SW 1271 (cell line): Measurements from ENCODE around the gene TBL1XR1.
"Not testable (repeated sequence)": the region's sequence is repeated elsewhere in the genome, so short reads cannot be mapped to it uniquely, and the experiment has no call there.

ENCODE experiments used
- DNase-seq, 2 experiments: peaks; one replicate each; lab custom pipeline; 2025; lab: John Stamatoyannopoulos, UW

The TBL1XR1 gene

DNA sequence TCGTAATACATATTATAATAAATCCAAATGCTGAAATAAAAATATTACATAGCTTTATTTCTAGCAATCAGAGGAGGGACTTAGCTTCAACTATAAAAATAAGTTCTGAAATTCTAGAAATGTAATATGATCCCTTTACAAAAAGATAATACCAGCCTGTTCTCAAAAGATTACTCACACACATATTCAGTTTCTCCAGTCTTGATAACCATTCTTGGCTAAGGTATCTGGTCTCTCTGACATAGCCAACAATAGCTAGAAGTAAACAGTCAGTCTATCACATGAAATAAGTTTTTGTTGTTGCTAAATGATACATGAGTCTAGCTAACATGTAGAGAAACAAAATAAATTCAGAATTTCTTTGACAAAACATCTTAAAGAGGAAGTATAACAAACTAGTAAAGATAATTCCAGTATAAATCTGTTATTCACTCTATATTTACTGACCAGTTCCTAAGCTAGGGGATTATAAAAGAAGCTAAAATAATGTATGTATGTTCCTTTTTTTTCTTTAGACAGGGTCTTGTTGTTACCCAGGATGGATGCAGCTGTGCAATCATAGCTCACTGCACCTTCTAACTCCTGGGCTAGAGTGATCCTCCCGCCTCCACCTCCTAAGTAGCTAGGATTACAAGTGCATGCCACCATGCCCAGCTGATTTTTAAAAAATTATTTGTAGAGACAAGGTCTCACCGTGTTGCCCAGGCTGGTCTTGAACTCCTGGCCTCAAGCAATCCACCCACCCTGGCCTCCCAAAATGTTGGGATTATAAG lies 170.6 kb downstream of the TBL1XR1 start:
- peak in 1 of 2 experiments; percentile 5 for DNase-seq

DNA sequence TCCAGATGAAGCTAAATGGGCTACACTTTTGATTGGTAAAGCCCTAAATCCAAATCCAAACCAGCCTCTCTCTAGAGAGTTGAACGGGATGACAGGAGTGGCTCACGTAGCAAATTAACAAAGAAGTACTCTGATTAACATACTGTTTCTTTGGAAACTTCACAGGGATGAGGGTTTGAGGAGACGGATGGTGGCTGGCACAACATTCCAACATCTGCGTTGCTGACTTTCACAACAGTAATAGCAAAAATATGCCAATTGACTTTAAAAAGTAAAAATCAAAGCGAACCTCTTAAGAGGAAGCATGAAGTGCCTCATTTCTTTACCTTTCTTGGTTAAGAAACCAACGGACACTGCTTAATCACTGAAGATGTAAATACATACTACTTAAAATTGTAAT lies 181.4 kb downstream of the TBL1XR1 start:
- DNase-seq, result no peak

DNA sequence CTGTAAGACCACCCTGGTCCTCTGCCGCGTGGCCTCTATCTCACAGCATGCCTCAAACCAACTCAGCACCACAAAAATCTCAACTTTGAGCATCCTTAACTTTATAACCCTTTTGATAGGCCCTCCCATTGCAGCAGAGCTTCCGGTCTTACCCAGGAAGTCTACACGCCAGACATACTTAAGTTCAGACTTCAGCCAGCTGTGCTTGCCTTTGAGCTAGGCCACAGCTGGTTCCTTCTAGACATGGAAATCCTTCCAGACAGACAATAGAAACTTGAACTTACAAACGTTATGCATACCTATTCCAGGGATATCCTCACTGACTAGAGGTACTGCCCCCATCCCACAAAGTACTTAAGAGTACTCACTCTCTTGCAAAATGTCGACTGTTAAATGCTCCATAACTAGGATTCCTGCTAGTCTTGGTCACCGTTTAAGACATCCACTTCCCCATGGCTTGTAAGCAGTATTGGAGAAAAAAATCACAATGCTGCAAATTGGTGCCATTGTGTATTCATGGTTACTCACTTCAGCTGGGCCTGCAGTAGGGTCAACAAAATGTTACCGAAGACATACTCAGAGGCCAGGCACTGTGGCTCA lies 183.5 kb downstream of the TBL1XR1 start:
- no peak for DNase-seq

DNA sequence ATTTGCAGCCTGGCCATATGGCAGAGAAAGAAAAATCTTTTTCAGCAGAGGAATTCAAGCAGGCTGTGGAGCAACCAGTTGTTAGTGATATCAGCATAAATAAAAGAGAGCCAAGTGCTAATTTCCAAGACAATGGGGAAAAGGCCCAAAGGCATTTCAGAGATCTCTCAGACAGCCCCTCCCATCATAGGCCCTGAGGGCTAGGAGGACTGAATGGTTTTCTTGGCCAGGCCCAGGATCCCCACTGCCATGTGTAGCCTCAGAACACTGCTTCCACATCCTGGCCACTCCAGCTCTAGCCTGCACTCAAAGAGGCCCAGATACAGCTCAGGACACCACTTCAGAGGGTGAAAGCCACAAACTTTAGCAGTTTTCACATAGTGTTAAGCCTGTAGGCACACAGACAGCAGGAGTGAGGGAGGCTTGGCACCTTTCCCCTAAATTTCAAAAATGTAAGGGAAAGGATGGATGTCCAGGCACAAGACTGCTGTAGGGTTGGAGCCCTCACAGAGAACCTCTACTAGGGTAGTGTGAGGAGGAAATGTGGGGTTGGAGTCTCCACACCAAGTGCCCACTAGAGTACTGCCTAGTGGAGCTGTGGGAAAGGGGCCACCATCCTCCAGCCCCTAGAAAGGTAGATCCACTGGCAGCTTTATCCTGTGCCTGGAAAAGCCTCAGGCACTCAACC lies 191.4 kb downstream of the TBL1XR1 start:
- no peak for DNase-seq

DNA sequence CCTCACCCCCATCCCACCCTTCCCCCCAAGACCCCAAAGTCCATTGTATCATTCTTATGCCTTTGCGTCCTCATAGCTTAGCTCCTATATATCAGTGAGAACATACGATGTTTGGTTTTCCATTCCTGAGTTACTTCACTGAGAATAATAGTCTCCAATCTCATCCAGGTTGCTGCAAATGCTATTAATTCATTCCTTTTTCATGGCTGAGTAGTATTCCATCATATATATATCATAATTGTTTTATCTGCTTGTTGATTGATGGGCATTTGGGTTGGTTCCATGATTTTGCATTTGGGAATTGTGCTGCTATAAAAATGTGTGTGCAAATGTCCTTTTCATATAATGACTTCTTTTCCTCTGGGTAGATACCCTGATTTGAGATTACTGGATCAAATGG lies 197.1 kb downstream of the TBL1XR1 start:
- not testable (repeated sequence) for DNase-seq

DNA sequence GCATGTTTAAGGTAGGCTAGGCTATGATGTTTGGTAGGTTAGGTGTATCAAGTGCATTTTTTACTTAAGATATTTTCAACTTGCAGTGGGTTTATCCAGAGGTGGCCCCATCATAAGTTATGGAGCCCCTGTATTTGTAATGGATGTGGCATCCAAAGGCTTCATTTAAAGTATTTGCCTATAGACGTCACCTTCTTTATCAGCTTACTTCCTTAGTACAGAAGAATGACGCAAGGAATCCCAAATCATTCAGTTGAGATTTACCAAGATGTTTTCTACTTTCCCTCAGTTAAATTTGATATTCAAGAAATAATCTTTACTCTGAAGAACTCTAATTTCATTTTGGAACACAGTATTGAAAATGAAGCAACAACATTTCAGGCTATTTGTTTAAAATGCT lies 201.3 kb downstream of the TBL1XR1 start:
- DNase-seq, result no peak

DNA sequence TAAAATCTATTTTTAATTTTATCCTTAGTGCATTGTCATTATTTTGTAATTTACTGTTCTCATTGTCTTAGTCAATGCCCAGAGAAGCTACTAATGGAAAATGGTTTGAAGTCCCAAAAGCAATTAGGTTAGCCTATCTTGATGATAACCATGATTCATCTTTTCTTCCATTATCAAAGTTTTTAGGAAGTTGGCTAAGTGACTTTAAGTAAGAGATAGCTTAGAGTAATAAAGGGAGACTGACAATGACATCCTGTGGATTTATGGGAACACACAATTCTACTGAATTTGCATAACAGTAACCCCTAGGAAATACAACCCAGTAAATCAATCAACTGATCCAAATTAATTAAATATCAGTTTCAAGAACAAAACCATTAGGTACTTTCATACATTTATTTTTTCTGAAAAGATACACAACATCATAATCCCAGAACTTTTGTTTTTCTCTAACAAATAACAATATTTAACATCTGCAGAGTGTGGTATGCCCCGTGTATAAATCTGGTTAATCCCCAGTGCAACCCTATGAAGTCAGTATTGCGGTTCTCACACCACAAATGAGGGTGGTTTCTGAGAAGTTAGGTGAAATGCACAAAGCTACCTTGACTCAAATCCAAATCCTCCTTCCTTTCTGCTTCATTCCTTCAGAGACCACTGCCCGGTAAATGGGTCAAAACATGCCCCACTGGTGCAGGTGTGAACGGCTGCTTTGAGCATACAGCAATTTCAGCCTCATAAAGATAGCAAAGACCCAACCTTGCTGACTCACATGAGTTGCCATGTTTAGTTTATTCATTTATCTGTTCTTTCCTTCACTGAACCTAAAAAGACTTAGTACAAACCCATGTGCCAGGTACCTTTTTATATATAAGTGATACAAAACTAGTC lies 202.1 kb downstream of the TBL1XR1 start:
- no peak for DNase-seq

DNA sequence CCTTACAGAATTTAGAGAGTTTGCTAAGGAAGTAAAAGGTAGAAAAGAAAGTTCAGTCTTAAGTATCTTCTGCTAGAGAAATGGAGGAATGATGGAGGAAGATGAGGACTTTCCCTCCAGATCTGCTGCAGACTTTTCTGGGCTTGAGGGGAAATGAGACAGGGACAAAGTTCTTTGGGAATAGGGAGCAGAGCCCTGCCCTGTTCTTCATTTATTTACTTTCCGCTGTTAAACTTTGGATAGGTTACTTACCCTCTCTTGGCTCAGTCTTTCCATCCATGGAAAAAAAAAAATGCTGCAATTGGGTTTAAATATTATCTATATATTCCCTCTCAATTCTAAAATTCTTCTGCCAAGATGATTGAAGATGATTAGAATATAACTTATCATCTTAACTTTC lies 202.9 kb downstream of the TBL1XR1 start:
- DNase-seq, result no peak

DNA sequence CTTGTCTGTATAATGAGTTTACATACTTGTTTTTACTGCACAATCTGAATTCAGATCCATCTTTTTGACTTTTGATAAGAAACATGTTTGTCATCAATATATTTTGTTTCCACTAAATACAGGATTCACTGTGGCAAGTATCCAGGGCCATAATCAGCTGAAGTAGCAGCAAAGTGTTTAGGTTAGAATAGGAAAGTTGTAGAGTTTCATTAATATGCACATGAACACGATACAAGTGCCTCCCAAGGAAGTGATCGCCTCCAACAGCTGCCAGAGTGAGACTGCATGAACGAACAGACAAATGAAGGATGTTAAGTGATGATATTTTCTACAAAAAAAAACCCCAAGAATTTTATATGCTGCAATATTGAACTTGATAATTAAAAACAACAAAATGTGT lies 204.3 kb downstream of the TBL1XR1 start:
- no peak for DNase-seq

DNA sequence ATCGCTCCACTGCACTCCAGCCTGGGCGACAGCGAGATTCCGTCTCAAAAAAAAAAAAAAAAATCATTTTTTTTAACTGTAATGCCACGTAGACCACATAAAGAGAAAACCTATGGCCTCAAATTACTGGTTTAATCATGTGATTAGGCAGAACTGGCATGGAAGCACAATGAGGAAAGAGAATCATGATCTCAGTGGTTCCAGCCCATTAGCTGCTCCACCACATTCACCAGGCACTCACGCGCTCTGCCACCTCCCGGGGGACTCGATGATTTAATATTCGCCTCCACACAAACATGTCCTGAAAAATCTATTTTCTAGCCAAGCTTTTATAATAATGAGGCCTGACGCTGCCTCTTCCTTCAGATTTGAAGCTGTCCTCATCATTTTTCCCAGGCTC lies 204.7 kb downstream of the TBL1XR1 start:
- DNase-seq, result no peak

DNA sequence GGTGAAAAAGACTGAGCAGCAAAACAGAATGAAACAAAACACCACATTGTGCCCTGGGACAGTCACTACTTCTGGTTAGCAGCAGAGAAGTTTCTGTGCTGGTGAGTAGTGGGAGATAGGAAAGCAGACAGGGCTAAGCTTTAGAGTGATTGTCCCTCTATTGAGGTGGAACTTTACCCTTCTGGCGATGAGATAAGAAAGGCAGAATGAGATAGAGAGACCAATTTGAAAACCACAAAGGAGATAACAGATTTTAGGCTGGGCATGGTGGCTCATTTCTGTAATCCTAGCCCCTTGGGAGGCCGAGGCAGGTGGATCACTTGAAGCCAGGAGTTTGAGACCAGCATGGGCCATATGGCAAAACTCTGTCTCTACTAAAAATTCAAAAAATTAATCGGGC lies 208.5 kb downstream of the TBL1XR1 start:
- no peak for DNase-seq

DNA sequence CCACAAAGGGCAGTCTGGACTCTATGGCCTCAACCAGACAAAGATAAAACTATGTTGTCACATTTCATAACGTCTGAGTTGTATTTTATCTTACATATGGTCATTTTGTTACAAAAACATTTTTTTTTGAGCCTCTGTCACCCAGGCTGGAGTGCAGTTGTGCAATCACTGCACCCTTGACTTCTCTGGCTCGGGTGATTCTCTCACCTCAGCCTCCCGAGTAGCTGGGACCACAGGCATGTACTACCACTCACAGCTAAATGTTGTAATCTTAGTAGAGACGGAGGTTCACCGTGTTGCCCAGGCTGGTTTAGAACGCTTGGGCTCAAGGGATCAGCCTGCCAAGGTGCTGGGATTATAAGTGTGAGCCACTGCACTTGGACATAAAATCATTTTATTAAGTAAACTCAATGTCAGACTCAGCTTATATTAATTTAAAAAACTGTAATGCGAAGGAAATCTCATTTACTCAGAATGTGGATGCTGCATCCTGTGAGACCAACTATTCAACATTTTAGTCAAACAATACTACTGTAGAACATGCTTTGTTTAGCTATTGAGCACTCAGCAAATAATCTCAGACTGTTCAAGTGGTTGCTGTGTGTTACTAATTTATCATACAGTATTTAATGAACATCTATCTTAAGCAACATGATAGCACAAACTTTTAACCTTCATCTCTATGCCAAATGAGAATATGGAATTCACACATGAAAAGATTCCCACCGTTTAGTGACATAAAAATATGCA lies 209.2 kb downstream of the TBL1XR1 start:
- no peak for DNase-seq

DNA sequence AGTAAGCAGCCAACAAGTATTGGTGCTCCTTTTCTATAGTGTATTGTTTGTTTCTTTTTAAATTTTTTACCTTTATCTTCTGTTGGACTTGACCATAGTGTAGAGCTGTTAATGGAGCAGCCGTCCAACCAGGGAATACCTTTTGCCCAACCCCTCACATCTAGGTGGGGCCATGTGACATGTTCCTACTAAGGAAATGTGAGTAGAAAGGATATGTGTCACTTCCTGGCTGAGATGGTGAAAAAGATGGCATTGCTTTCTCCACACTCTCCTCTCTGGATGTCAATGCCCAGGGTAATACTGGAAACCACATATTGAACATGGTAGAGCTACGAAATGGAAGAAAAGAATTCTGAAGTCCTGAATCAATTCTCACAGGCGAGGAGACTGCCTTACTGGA lies 218.8 kb downstream of the TBL1XR1 start:
- DNase-seq, result no peak

DNA sequence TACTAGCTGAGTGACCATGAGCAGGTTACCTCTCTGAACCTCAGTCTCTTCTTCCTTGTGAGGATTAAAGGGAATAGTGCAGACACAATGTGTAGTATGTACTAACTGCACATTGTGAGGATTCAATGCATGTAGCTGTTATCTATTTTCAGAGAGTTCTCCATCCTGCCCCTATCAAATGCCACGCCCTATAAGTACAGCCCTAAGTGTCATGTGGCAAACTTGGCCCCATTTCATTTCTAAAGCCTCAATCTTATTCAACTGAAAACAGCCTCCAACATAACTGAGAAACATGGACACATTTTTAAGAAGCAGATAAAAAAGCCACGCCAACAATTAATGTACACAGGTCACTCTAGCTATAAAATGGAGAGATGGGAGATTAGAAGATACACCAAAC lies 220.0 kb downstream of the TBL1XR1 start:
- no peak for DNase-seq

DNA sequence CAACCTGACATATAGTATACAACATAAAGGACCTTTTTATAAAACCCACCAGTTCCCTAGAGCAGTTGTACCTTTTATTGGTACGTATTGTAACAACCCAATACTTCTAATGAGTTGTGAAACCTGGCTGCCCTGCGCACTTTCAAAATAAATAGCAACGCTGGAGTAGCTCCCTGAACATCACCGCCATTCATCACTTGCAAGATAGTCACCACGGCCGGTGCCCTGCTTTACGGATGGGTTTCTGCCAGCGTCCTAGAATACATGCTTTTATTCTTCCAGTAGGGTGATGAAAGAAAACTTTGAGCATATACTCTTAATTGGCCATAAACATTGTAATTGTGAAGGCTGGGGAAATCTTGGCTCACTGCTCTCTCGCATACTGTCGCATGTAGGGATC lies 220.7 kb downstream of the TBL1XR1 start:
- no peak for DNase-seq

DNA sequence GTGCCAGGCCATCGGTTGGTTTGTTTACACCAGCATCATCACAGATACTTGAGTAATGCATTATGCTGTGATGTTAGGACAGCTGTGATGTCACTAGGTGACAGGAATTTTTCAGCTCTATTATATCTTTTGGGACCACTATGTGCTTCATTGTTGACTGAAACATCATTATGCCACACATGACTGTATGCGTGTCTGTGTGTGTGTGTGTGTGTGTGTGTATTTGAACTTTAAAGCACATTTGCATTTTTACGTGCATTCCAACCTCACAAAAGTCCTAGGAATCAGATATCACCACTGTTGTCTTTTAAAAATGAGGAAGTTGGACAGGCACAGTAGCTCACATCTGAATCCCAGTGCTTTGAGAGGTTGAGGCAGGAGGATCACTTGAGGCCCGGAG lies 223.0 kb downstream of the TBL1XR1 start:
- DNase-seq, result no peak

DNA sequence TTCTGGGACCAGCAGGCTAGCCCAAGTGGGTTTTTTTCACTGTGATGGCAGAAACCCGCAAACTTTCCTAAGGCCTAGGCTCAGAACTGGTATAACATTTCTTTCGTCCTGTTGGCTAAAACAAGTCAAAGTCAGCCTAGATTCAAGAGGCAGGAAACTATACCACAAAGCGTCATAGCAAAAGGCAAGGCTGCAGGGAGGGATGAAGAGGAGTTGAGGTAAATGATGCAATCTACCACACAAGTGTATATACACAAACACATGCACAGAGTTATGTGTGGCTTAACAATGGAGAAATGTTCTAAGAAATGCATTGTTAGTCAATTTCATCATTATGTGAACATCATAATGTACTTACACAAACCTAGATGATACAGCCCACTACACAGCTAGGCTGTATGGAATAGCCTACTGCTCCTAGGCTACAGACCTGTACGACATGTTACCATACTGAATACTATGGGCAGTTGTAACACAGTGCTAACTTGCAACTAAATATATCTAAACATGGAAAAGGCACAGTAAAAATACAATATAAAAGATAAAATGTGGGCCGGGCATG lies 225.6 kb downstream of the TBL1XR1 start:
- DNase-seq, result no peak

DNA sequence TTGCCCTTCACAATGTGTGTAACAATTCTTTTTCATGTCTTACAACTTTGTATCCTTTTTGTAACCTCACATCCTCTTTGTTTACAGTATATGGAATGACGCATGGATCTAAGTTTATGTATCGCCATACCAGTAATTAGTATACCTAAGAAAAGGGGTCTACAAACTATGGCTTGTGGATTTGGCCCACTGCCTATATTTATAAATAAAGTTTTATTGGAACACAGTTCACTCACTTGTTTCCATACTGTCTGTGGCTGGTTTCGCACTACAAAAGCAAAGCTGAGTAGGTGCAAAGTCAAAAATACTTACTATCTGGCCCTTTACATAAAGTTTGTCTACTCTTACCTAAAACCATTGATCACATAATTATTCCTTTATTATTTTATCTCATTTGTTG lies 226.5 kb downstream of the TBL1XR1 start:
- no peak for DNase-seq

DNA sequence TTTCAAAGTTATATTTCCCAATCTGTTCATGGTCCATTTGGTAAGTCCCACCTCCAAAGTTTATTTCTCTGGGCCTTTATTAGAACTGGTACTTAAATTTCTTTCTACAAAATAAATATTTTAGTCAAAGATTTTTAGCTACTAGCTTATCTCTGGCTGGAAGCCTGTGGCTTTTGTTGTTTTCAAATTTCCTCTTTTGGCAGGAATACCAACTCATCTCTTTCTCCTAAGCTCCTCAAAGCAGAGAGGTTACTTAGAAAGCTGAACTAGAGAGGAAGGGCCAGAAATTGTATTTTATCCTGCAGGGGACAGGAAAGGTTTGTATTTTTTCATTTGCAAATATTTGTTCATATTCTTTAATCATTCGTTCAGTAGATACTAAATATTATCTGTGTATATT lies 227.8 kb downstream of the TBL1XR1 start:
- DNase-seq, result no peak
